ENCODE measurements around the gene NOTCH1. TPM values are rescaled to one million over a fixed set of nuclear protein-coding genes. Genes with fewer than 3 reads are reported as not detected.
A peak's percentile ranks its signal among the peaks of the same experiment; 100 is the strongest.

NOTCH1 gene
- total and polyA plus RNA-seq, 12 donors, result 7.3 to 27.0 (median 19.9) TPM

- Histone ChIP-seq H3K27ac (peak overlapping the region; percentile 27 to 88 (median 76)), H3K27me3 (peaks cover 0 to 5% (median 0%) of the 10 kb centered on the region in 7 donors), H3K9me3 (no peaks in the 10 kb centered on the region), H3K4me1 (peaks cover 67 to 93% (median 89%) of the 10 kb centered on the region in 9 donors), H3K36me3 (peaks cover 0 to 30% (median 0%) of the 10 kb centered on the region in 9 donors), H3K4me3 (peak overlapping the region in 8 of 10 donors; percentile 3 to 40 (median 20))
- 64 to 69% methylated on average over 37 to 39 of the region's 39 CpGs for WGBS, 2 donors
- intact Hi-C loops (cut with DNase I), result loop anchor here in 1 of 10 donors (5.0 kb wide), 1 partner anchor 40 kb away; no protein-coding TSS in a partner anchor
- ATAC-seq (peak in 5 of 8 donors; percentile 3 to 36 (median 7)), DNase-seq (no peak)
- TF ChIP-seq CTCF (IDR thresholded peaks at IDR 0.05), result no peak
These were observed 13.7 kb downstream of the NOTCH1 start for GRCh38 chr9:136531904-136532798.

- Histone ChIP-seq H3K4me1 (peaks cover 64 to 93% (median 89%) of the 10 kb centered on the region in 9 donors), H3K9me3 (no peaks in the 10 kb centered on the region), H3K36me3 (peaks cover 0 to 22% (median 0%) of the 10 kb centered on the region in 9 donors), H3K27ac (peak overlapping the region; percentile 29 to 88 (median 76)), H3K4me3 (peak overlapping the region in 6 of 10 donors; percentile 12 to 40 (median 20)), H3K27me3 (peaks cover 0 to 5% (median 0%) of the 10 kb centered on the region in 7 donors)
- 59 to 70% methylated on average over 34 to 37 of the region's 37 CpGs for WGBS, 2 donors
- TF ChIP-seq CTCF (IDR thresholded peaks at IDR 0.05), result no peak
- ATAC-seq, result peak in 2 of 8 donors; percentile 3 to 12
- intact Hi-C loops (cut with DNase I), result loop anchor here in 1 of 10 donors (5.0 kb wide), 1 partner anchor 39 kb away; no protein-coding TSS in a partner anchor
- no peak for DNase-seq
These were observed 14.5 kb downstream of the NOTCH1 start for GRCh38 chr9:136531186-136531903.

- no peaks in the 10 kb centered on the region for H3K9me3 ChIP-seq
- peaks cover 0 to 19% (median 0%) of the 10 kb centered on the region in 9 donors for H3K36me3 ChIP-seq
- H3K27ac ChIP-seq, result peak overlapping the region; percentile 29 to 88 (median 76)
- intact Hi-C loops (cut with DNase I), result loop anchor here in 1 of 10 donors (5.0 kb wide), 1 partner anchor 38 kb away; no protein-coding TSS in a partner anchor
- H3K4me1 ChIP-seq, result peaks cover 60 to 95% (median 93%) of the 10 kb centered on the region in 9 donors
- no peak for DNase-seq
- peaks cover 0 to 5% (median 0%) of the 10 kb centered on the region in 7 donors for H3K27me3 ChIP-seq
- ATAC-seq, result peak in 3 of 8 donors; percentile 4 to 15 (median 10)
- TF ChIP-seq CTCF (IDR thresholded peaks at IDR 0.05), result no peak
- 47 to 59% methylated on average over 20 of the region's 20 CpGs for WGBS, 2 donors
- peak overlapping the region in 3 of 10 donors; percentile 12 to 39 (median 14) for H3K4me3 ChIP-seq
These were observed 15.3 kb downstream of the NOTCH1 start for GRCh38 chr9:136530461-136531089.

All from heart right ventricle (tissue), 16 donors.